Activated naive CD8-positive, alpha-beta T cell (primary cell): Measurements from ENCODE around the gene FAM72A.
"Not testable (repeated sequence)": the region's sequence is repeated elsewhere in the genome, so short reads cannot be mapped to it uniquely, and the experiment has no call there.

ENCODE experiments used
- H3K27ac Mint-ChIP-seq: one replicate; pipeline ENCODE4 v1.8.0; 2021; ENCODE audit warnings: mixed read lengths
- H3K27me3 Mint-ChIP-seq: one replicate; pipeline ENCODE4 v1.8.0; 2021; ENCODE audit warnings: mixed read lengths
- H3K36me3 Mint-ChIP-seq: one replicate; pipeline ENCODE4 v1.8.0; 2021; ENCODE audit warnings: mixed read lengths
- H3K4me1 Mint-ChIP-seq: one replicate; pipeline ENCODE4 v1.8.0; 2021; ENCODE audit warnings: low read depth, mixed read lengths
- H3K4me3 Mint-ChIP-seq: one replicate; pipeline ENCODE4 v1.8.0; 2021; ENCODE audit warnings: mild to moderate bottlenecking, mixed read lengths
- H3K9me3 Mint-ChIP-seq: one replicate; pipeline ENCODE4 v1.8.0; 2021; ENCODE audit warnings: low read depth, mixed read lengths

Gene FAM72A

DNA sequence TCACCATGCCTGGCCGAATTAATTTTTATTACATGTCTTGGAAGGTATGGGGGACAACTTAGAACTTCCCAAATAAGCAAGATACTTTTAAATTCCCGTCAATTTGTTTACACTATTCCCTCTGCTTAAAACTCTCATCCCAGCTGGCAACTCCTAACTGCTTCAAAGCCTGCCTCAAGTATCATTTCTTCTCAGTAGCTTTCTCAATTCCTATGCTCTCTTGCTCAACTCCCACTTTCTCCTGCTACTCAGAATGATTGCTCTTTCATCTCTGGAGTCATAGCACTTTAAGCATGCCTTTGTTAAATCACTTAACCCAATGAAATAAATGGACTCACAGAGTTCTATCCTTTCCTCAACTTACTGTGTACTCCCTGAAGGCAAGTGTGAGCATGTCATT lies 18.9 kb downstream of the FAM72A start:
- not testable (repeated sequence) for H3K9me3 Mint-ChIP-seq, H3K27ac Mint-ChIP-seq, H3K36me3 Mint-ChIP-seq, H3K4me1 Mint-ChIP-seq, H3K27me3 Mint-ChIP-seq, H3K4me3 Mint-ChIP-seq

DNA sequence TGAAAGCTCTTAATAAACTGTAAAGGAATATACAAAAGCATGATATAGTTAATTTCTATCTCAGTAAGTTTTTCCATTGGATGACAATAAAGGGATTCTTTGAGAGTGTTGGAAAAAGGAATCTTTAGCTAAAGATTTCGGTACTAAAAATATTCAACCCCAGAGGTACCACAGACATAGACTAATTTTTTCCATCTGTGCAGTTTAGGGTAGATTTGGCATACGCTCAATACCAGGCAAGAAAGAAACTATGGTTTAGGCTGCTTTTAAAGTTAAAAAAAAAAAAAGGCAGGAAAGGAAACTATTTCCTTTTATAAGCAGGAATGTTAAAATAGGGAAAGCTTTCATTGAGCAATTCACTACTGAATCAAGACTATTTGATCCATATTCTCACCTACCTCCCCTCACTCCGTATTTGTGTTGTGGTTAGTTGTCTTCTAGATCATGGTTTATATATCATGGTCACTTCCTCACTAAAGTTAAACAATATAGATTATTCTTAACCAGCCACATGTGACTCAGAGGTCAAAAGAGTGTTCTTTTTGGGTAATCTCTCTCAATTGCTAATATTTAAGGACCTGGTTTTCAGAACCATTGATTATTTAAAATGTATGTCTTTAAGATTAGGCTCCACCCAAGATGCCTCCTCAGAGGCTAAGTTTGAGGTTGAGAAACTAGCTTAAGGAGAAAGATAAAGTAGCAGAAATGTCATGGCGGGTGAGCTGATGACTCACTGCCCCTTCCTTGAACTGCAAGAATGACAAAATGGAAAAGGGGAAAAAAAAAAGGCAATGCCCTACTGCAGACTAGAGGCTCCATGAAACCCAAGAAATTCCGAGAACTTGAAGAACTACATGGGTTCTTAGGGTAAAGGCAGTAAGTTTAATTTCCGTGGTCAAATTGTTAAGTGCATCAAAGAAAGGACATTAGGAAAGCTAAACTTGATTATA lies 20.0 kb downstream of the FAM72A start:
- H3K4me1 Mint-ChIP-seq, H3K9me3 Mint-ChIP-seq, H3K4me3 Mint-ChIP-seq, H3K27me3 Mint-ChIP-seq, H3K36me3 Mint-ChIP-seq, H3K27ac Mint-ChIP-seq: not testable (repeated sequence)

- not testable (repeated sequence) for H3K4me1 Mint-ChIP-seq, H3K9me3 Mint-ChIP-seq, H3K36me3 Mint-ChIP-seq, H3K27me3 Mint-ChIP-seq, H3K4me3 Mint-ChIP-seq, H3K27ac Mint-ChIP-seq
Observed at GRCh38 chr1:206179666-206180065, 23.0 kb downstream of the FAM72A start.

DNA sequence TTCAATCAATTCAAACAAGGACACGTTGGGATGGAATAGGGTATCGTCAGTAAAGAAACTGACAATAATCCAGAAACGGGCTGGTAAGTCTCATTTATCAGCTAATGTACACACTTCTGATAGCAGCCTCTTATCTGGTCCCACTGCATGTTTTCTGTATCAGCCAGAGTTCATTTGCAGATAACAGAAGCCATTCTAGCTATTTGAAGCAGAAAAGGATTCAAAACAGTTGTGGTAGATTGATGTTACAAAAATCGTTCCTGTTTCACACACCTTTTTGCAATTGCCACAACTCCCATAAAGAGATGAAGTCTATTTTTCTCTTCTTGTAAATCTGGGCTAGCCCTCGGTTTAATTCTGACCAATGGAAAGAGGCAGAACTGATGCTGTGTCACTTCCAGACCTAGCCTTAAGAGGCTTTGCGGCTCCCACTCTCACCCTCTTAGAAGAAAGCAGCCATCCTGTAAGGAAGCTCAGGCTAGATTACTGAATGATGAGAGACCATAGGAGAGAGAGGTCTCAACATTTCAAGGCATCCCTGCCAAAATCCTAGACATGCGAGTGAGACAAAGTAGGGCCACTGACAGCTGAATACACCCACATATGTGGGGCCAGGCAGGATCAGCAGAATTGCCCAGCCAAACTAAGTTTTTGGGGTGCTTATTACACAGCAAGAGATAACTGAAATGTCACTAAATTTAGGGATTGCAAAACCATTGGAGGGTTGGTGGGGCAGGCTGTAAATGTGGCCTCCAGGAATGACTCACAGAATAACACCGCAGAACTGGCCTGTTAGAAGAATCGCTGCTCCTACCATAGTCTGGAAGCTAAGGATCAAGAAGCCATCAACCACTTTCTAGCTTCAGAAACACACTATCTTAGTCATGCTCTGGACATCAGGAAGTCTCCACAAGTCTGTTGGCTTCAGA lies 24.3 kb downstream of the FAM72A start:
- not testable (repeated sequence) for H3K9me3 Mint-ChIP-seq, H3K4me1 Mint-ChIP-seq, H3K27me3 Mint-ChIP-seq, H3K4me3 Mint-ChIP-seq, H3K36me3 Mint-ChIP-seq, H3K27ac Mint-ChIP-seq

- not testable (repeated sequence) for H3K27me3 Mint-ChIP-seq, H3K36me3 Mint-ChIP-seq, H3K4me1 Mint-ChIP-seq, H3K9me3 Mint-ChIP-seq, H3K4me3 Mint-ChIP-seq, H3K27ac Mint-ChIP-seq
Observed at GRCh38 chr1:206176114-206176502, 26.5 kb downstream of the FAM72A start.

- H3K9me3 Mint-ChIP-seq, H3K36me3 Mint-ChIP-seq, H3K27ac Mint-ChIP-seq, H3K4me3 Mint-ChIP-seq, H3K4me1 Mint-ChIP-seq, H3K27me3 Mint-ChIP-seq: not testable (repeated sequence)
Observed at GRCh38 chr1:206175459-206176113, 27.1 kb downstream of the FAM72A start.

- H3K36me3 Mint-ChIP-seq, H3K4me3 Mint-ChIP-seq, H3K9me3 Mint-ChIP-seq, H3K27me3 Mint-ChIP-seq, H3K4me1 Mint-ChIP-seq, H3K27ac Mint-ChIP-seq: not testable (repeated sequence)
Observed at GRCh38 chr1:206174182-206174868, 28.3 kb downstream of the FAM72A start.

GRCh38 chr1:206173110-206173719 lies 29.4 kb downstream of the FAM72A start:
- H3K9me3 Mint-ChIP-seq, H3K4me1 Mint-ChIP-seq, H3K4me3 Mint-ChIP-seq, H3K36me3 Mint-ChIP-seq, H3K27ac Mint-ChIP-seq, H3K27me3 Mint-ChIP-seq: not testable (repeated sequence)

DNA sequence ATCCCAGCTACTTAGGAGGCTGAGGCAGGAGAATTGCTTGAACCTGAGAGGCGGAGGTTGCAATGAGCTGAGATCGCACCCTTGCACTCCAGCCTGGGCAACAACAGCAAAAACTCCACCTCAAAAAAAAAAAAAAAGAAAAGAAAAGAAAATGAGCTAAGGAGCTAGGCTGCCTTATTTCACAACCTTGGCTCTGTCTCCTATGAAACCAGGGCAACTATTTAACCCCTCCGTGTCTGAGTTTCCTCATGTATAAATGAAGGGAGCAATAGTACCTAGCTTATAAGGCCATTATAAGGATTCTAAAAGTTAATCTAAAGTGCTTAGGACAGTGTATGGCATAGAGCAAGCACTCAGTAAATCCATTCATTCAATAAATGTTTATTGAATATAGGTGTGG lies 32.8 kb downstream of the FAM72A start:
- not testable (repeated sequence) for H3K4me1 Mint-ChIP-seq, H3K27me3 Mint-ChIP-seq, H3K4me3 Mint-ChIP-seq, H3K9me3 Mint-ChIP-seq, H3K27ac Mint-ChIP-seq, H3K36me3 Mint-ChIP-seq

GRCh38 chr1:206167350-206168029 lies 35.1 kb downstream of the FAM72A start:
- not testable (repeated sequence) for H3K4me3 Mint-ChIP-seq, H3K36me3 Mint-ChIP-seq

GRCh38 chr1:206145771-206146290 lies 56.8 kb downstream of the FAM72A start:
- H3K4me3 Mint-ChIP-seq = no peak overlapping the region
- H3K36me3 Mint-ChIP-seq = no peaks in the 10 kb centered on the region
- H3K4me1 Mint-ChIP-seq = peaks cover 12% of the 10 kb centered on the region
- H3K27me3 Mint-ChIP-seq = no peaks in the 10 kb centered on the region
- H3K27ac Mint-ChIP-seq = no peak overlapping the region
- peaks cover 8% of the 10 kb centered on the region for H3K9me3 Mint-ChIP-seq

More at GRCh38 chr1:206167350-206168029, 35.1 kb downstream of the FAM72A start:
- not testable (repeated sequence) for H3K9me3 Mint-ChIP-seq, H3K27me3 Mint-ChIP-seq, H3K4me1 Mint-ChIP-seq, H3K27ac Mint-ChIP-seq

DNA sequence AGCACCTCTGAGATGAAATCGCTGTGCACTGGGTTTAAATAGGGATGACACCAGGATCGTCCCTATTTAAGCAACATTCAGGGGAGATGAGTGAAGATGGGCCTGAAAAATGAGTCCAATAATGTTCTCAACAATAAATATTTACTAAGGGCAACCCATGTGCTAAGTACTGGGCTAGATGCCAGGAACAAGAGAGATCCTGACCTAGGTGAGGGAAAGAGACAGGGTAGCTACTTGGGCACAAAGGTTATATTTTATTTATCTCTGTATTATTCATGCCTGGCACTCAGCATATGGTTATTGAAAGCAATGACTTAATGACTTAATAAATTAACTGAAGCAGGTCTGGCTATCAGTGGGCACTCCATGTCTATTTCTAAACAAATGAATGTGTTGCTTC lies 58.0 kb downstream of the FAM72A start:
- no peaks in the 10 kb centered on the region for H3K36me3 Mint-ChIP-seq
- no peak overlapping the region for H3K4me3 Mint-ChIP-seq
- peaks cover 17% of the 10 kb centered on the region for H3K4me1 Mint-ChIP-seq
- H3K27ac Mint-ChIP-seq = no peak overlapping the region
- no peaks in the 10 kb centered on the region for H3K27me3 Mint-ChIP-seq
- H3K9me3 Mint-ChIP-seq = peaks cover 5% of the 10 kb centered on the region

- Mint-ChIP-seq H3K27ac (no peak overlapping the region), H3K27me3 (no peaks in the 10 kb centered on the region), H3K36me3 (no peaks in the 10 kb centered on the region), H3K4me3 (no peak overlapping the region), H3K9me3 (peaks cover 4% of the 10 kb centered on the region), H3K4me1 (peaks cover 17% of the 10 kb centered on the region)
Observed at GRCh38 chr1:206143537-206144172, 59.0 kb downstream of the FAM72A start.
